ENCODE measurements around the gene STAB1. TPM values are rescaled to one million over a fixed set of nuclear protein-coding genes. Genes with fewer than 3 reads are reported as not detected.

Gene STAB1
- polyA plus RNA-seq, 3 donors from 2014 or later = 0.10 TPM; not detected in 2

- Mint-ChIP-seq H3K27ac (no peak overlapping the region), H3K9me3 (no peaks in the 10 kb centered on the region), H3K27me3 (ENCODE audit: low read depth in 3 of 3) (peaks cover 0 to 3% (median 0%) of the 10 kb centered on the region in 3 donors), H3K36me3 (peaks cover 0 to 8% (median 4%) of the 10 kb centered on the region in 3 donors), H3K4me3 (no peak overlapping the region), H3K4me1 (peaks cover 3 to 10% of the 10 kb centered on the region in 2 donors)
- DNase-seq = peak in 1 of 3 donors; percentile 23
Observed at GRCh38 chr3:52471371-52472238, 23.5 kb upstream of the STAB1 start.

GRCh38 chr3:52472239-52473000, 22.7 kb upstream of the STAB1 start:
- DNase-seq = no peak
- H3K27me3 Mint-ChIP-seq (ENCODE audit: low read depth in 3 of 3) = peaks cover 0 to 3% (median 0%) of the 10 kb centered on the region in 3 donors
- H3K36me3 Mint-ChIP-seq = peaks cover 0 to 8% (median 4%) of the 10 kb centered on the region in 3 donors
- no peaks in the 10 kb centered on the region for H3K9me3 Mint-ChIP-seq
- no peak overlapping the region for H3K4me3 Mint-ChIP-seq
- H3K27ac Mint-ChIP-seq = no peak overlapping the region
- peaks cover 3 to 10% of the 10 kb centered on the region in 2 donors for H3K4me1 Mint-ChIP-seq

GRCh38 chr3:52473026-52473425, 22.1 kb upstream of the STAB1 start:
- Mint-ChIP-seq H3K9me3 (no peaks in the 10 kb centered on the region), H3K36me3 (peaks cover under 1 to 10% (median 6%) of the 10 kb centered on the region in 3 donors), H3K4me1 (peaks cover 3 to 10% of the 10 kb centered on the region in 2 donors), H3K27ac (no peak overlapping the region), H3K4me3 (no peak overlapping the region), H3K27me3 (ENCODE audit: low read depth in 3 of 3) (peaks cover 0 to 3% (median 0%) of the 10 kb centered on the region in 3 donors)
- no peak for DNase-seq

- Mint-ChIP-seq H3K4me3 (no peak overlapping the region), H3K36me3 (peaks cover 9 to 24% (median 15%) of the 10 kb centered on the region in 3 donors)
Observed at GRCh38 chr3:52477076-52477795, 17.9 kb upstream of the STAB1 start.

GRCh38 chr3:52477796-52478095, 17.4 kb upstream of the STAB1 start:
- H3K4me3 Mint-ChIP-seq = no peak overlapping the region
- no peak for DNase-seq
- H3K36me3 Mint-ChIP-seq = peaks cover 9 to 27% (median 15%) of the 10 kb centered on the region in 3 donors
- peak overlapping the region in 1 of 6 donors; percentile 34 for H3K27ac Mint-ChIP-seq
- peaks cover 0 to 2% of the 10 kb centered on the region in 2 donors for H3K4me1 Mint-ChIP-seq
- H3K9me3 Mint-ChIP-seq = no peaks in the 10 kb centered on the region
- peaks cover 0 to 2% (median under 1%) of the 10 kb centered on the region in 3 donors for H3K27me3 Mint-ChIP-seq (ENCODE audit: low read depth in 3 of 3)

More at GRCh38 chr3:52477076-52477795, 17.9 kb upstream of the STAB1 start:
- Mint-ChIP-seq H3K27ac (no peak overlapping the region), H3K27me3 (ENCODE audit: low read depth in 3 of 3) (peaks cover 0 to 2% (median 0%) of the 10 kb centered on the region in 3 donors), H3K9me3 (no peaks in the 10 kb centered on the region), H3K4me1 (no peaks in the 10 kb centered on the region)
- DNase-seq = no peak

- no peak overlapping the region for H3K27ac Mint-ChIP-seq
- DNase-seq = no peak
- H3K27me3 Mint-ChIP-seq (ENCODE audit: low read depth in 3 of 3) = peaks cover 0 to 4% (median 2%) of the 10 kb centered on the region in 3 donors
- H3K4me1 Mint-ChIP-seq = peaks cover 0 to 2% of the 10 kb centered on the region in 2 donors
- no peak overlapping the region for H3K4me3 Mint-ChIP-seq
- no peaks in the 10 kb centered on the region for H3K9me3 Mint-ChIP-seq
- peaks cover 9 to 24% (median 15%) of the 10 kb centered on the region in 3 donors for H3K36me3 Mint-ChIP-seq
Observed at GRCh38 chr3:52479037-52479876, 15.9 kb upstream of the STAB1 start.

- H3K36me3 Mint-ChIP-seq = peaks cover 6 to 21% (median 15%) of the 10 kb centered on the region in 3 donors
- H3K27me3 Mint-ChIP-seq (ENCODE audit: low read depth in 3 of 3) = peaks cover 0 to 4% (median 2%) of the 10 kb centered on the region in 3 donors
- no peak overlapping the region for H3K4me3 Mint-ChIP-seq
- H3K4me1 Mint-ChIP-seq = peaks cover 0 to 2% of the 10 kb centered on the region in 2 donors
- H3K27ac Mint-ChIP-seq = no peak overlapping the region
- no peak for DNase-seq
- no peaks in the 10 kb centered on the region for H3K9me3 Mint-ChIP-seq
Observed at GRCh38 chr3:52479877-52480575, 15.1 kb upstream of the STAB1 start.

- H3K27ac Mint-ChIP-seq = no peak overlapping the region
- no peak overlapping the region for H3K4me3 Mint-ChIP-seq
Observed at GRCh38 chr3:52480768-52481715, 14.1 kb upstream of the STAB1 start.

GRCh38 chr3:52481819-52482521, 13.2 kb upstream of the STAB1 start:
- peaks cover 0 to 4% (median 2%) of the 10 kb centered on the region in 3 donors for H3K27me3 Mint-ChIP-seq (ENCODE audit: low read depth in 3 of 3)
- H3K27ac Mint-ChIP-seq = no peak overlapping the region
- H3K36me3 Mint-ChIP-seq = peaks cover 6 to 21% (median 15%) of the 10 kb centered on the region in 3 donors
- peaks cover 0 to 2% of the 10 kb centered on the region in 2 donors for H3K4me1 Mint-ChIP-seq
- no peak for DNase-seq
- H3K4me3 Mint-ChIP-seq = no peak overlapping the region
- H3K9me3 Mint-ChIP-seq = no peaks in the 10 kb centered on the region

More at GRCh38 chr3:52480768-52481715, 14.1 kb upstream of the STAB1 start:
- peaks cover 6 to 21% (median 15%) of the 10 kb centered on the region in 3 donors for H3K36me3 Mint-ChIP-seq
- H3K4me1 Mint-ChIP-seq = peaks cover 0 to 2% of the 10 kb centered on the region in 2 donors
- H3K27me3 Mint-ChIP-seq (ENCODE audit: low read depth in 3 of 3) = peaks cover 0 to 4% (median 2%) of the 10 kb centered on the region in 3 donors
- no peaks in the 10 kb centered on the region for H3K9me3 Mint-ChIP-seq
- no peak for DNase-seq

- DNase-seq = no peak
- Mint-ChIP-seq H3K36me3 (peaks cover 6 to 22% (median 14%) of the 10 kb centered on the region in 3 donors), H3K4me3 (no peak overlapping the region), H3K9me3 (no peaks in the 10 kb centered on the region), H3K4me1 (peaks cover 0 to 2% of the 10 kb centered on the region in 2 donors), H3K27me3 (ENCODE audit: low read depth in 3 of 3) (peaks cover 0 to 5% (median 4%) of the 10 kb centered on the region in 3 donors), H3K27ac (no peak overlapping the region)
Observed at GRCh38 chr3:52483081-52483480, 12.1 kb upstream of the STAB1 start.

Measured in immature natural killer cell (primary cell).